ENCODE data around the gene ST3GAL2. TPM values are rescaled to one million over a fixed set of nuclear protein-coding genes. Genes with fewer than 3 reads are reported as not detected.
A peak's percentile ranks its signal among the peaks of the same experiment; 100 is the strongest.

ST3GAL2 gene
- total and polyA plus RNA-seq, 10 of the 15 experiments (the other 5 are each of a cell fraction or from before 2014, with no cell fraction given): 0.95 to 61.7 (median 25.9) TPM

DNA sequence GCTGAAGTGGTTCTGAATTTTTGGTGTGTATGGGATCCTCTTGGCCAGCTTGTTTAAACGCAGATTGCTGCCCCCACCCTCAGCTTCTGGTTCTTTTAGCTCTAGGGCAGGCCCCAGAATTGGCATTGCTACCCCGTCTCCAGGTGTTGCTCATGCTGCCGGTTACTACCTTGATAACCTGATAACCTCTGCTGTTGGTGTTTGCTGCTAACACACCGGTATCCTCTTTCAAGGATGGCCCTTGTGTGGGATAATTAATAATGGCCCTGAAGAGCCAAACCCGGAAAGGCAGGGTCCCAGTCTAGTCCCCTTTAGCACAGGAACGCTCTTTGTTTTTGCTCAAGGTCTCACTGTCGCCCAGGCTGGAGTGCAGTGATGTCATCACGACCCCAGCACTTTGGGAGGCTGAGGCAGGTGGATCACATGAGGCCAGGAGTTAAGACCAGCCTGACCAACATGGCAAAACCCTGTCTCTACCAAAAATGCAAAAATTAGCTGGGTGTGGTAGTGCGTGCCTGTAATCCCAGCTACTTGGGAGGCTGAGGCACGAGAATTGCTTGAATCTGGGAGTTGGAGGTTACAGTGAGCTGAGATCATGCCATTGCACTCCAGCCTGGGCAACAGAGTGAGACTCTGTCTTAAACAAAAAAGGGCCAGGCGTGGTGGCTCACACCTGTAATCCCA lies 1.3 kb upstream of the ST3GAL2 start (continued):
- TF ChIP-seq, protein P1, sequence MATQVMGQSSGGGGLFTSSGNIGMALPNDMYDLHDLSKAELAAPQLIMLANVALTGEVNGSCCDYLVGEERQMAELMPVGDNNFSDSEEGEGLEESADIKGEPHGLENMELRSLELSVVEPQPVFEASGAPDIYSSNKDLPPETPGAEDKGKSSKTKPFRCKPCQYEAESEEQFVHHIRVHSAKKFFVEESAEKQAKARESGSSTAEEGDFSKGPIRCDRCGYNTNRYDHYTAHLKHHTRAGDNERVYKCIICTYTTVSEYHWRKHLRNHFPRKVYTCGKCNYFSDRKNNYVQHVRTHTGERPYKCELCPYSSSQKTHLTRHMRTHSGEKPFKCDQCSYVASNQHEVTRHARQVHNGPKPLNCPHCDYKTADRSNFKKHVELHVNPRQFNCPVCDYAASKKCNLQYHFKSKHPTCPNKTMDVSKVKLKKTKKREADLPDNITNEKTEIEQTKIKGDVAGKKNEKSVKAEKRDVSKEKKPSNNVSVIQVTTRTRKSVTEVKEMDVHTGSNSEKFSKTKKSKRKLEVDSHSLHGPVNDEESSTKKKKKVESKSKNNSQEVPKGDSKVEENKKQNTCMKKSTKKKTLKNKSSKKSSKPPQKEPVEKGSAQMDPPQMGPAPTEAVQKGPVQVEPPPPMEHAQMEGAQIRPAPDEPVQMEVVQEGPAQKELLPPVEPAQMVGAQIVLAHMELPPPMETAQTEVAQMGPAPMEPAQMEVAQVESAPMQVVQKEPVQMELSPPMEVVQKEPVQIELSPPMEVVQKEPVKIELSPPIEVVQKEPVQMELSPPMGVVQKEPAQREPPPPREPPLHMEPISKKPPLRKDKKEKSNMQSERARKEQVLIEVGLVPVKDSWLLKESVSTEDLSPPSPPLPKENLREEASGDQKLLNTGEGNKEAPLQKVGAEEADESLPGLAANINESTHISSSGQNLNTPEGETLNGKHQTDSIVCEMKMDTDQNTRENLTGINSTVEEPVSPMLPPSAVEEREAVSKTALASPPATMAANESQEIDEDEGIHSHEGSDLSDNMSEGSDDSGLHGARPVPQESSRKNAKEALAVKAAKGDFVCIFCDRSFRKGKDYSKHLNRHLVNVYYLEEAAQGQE (IDR thresholded peaks at IDR 0.05; ENCODE audit: low read depth, low read length): no peak
- no peak for TF ChIP-seq MYC (IDR thresholded peaks at IDR 0.05; ENCODE audit: insufficient read depth, insufficient read length, insufficient replicate concordance, low read length, severe bottlenecking)

DNA sequence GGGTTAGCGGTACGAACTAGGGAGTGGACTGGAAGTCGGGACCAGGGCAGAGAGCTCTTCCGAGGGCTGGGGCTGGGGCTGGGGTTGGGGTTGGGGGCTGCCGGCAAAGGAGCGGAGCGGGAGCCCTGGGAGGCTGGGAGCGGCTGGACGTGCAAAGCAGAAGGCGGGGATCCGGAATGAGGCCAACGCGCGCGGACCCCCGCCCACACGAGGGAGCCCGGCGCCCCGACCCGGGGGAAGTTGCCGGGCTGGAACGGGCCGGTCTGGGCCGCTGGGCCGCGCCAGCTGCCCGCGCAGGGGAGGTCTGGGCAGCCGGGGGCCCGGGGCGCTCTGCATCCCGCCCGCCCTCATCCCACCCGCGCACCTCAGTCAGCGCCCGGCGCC lies 323 bp downstream of the ST3GAL2 start:
- H3K36me3 ChIP-seq (ENCODE audit: control insufficient read depth in 2 of 2, insufficient read depth in 2 of 2, low read length in 1 of 2): peaks cover 0 to 4% of the 10 kb centered on the region in 2 experiments; a peak in 1 of 4 replicates
- H3K9me3 ChIP-seq (replicated peaks; ENCODE audit: control insufficient read depth, insufficient read depth, low read length): no peaks in the 10 kb centered on the region
- peak overlapping the region; percentile 88 for H3K4me3 ChIP-seq
- peaks cover 50% of the 10 kb centered on the region for H3K79me2 ChIP-seq (ENCODE audit: control insufficient read depth, insufficient read depth, low read length)
- in situ Hi-C loops (cut with MboI) (no loop called here), intact Hi-C loops (cut with micrococcal nuclease; ENCODE audit: unreplicated experiment) (loop anchor here (2.0 to 10.0 kb wide), 4 partner anchors 38 to 874 kb away; partner anchors contain the start of genes COG4, NFAT5 and SF3B3)
- H3K4me1 ChIP-seq (ENCODE audit: control insufficient read depth, insufficient read depth, low read length): peaks cover 26% of the 10 kb centered on the region
- H3K27ac ChIP-seq (ENCODE audit: control insufficient read depth, insufficient read depth): peak overlapping the region; percentile 71
- FAIRE-seq: no peak
- WGBS (ENCODE audit: insufficient coverage, insufficient replicate concordance, low lambda C conversion rate, missing lambda C conversion rate): 0% methylated on average over 1 of the region's 39 CpGs
- no peaks in the 10 kb centered on the region for H4K20me1 ChIP-seq (ENCODE audit: control insufficient read depth, insufficient read depth)
- CTCF ChIA-PET: interaction anchor here (0.7 to 4.0 kb wide), 4 partner anchors 9 to 58 kb away, joined by 3 to 25 read pairs (median 3); partner anchors contain the start of gene FCSK
- no peak for DNase-seq (ENCODE audit: low read depth, low spot score)
- H2AFZ ChIP-seq (ENCODE audit: control insufficient read depth, low read depth, low read length): peak overlapping the region; percentile 15; the same call in 1 of the 2 replicates
- no peaks in the 10 kb centered on the region for H3K27me3 ChIP-seq (replicated peaks in 1 of 2; ENCODE audit: control insufficient read depth in 2 of 2, insufficient read depth in 2 of 2, low read length in 1 of 2)
- peak overlapping the region; percentile 78; the same call in 1 of the 2 replicates for H3K4me2 ChIP-seq (ENCODE audit: control insufficient read depth, insufficient read depth)
- ATAC-seq: no peak
- BruUV-seq (replicated peaks): no TSS peak
- RAD21 ChIA-PET (ENCODE audit: unreplicated experiment): interaction anchor here (1.0 to 2.8 kb wide), 15 partner anchors 9 to 92 kb away, joined by 3 to 30 read pairs (median 5); partner anchors contain the start of genes COG4, DDX19A, FCSK and SF3B3
- POLR2A ChIA-PET: interaction anchor here (0.8 to 4.3 kb wide), 13 partner anchors 8 to 87 kb away, joined by 3 to 30 read pairs (median 5); partner anchors contain the start of gene FCSK
- H3K9ac ChIP-seq (ENCODE audit: control insufficient read depth, insufficient read depth, low read length): peak overlapping the region; percentile 83
- SMC1A ChIA-PET (ENCODE audit: uncharacterized antibody, unreplicated experiment): interaction anchor here (0.9 to 5.0 kb wide), 14 partner anchors 9 to 87 kb away, joined by 3 to 36 read pairs (median 5); partner anchors contain the start of gene FCSK
- TF ChIP-seq PML (IDR thresholded peaks at IDR 0.05; ENCODE audit: low read length) (no peak), ETV6 (conservative IDR thresholded peaks at IDR 0.05 in 1 of 2, IDR thresholded peaks at IDR 0.05 in 1 of 2; ENCODE audit: borderline replicate concordance in 1 of 2, low read depth in 1 of 2) (no peak), ZNF217 (IDR thresholded peaks at IDR 0.05) (no peak), EGR1 (IDR thresholded peaks at IDR 0.05; ENCODE audit: borderline replicate concordance in 1 of 2, low read depth in 2 of 2, low read length in 2 of 2) (0 out of 3 replicates have a peak, but pooled peaks of 1 of the 2 experiments have one; percentile 8), RUNX3 (IDR thresholded peaks at IDR 0.05; ENCODE audit: low read length) (no peak), MXI1 (IDR thresholded peaks at IDR 0.05; ENCODE audit: low read depth, low read length) (no peak)
- TF ChIP-seq, protein P2, sequence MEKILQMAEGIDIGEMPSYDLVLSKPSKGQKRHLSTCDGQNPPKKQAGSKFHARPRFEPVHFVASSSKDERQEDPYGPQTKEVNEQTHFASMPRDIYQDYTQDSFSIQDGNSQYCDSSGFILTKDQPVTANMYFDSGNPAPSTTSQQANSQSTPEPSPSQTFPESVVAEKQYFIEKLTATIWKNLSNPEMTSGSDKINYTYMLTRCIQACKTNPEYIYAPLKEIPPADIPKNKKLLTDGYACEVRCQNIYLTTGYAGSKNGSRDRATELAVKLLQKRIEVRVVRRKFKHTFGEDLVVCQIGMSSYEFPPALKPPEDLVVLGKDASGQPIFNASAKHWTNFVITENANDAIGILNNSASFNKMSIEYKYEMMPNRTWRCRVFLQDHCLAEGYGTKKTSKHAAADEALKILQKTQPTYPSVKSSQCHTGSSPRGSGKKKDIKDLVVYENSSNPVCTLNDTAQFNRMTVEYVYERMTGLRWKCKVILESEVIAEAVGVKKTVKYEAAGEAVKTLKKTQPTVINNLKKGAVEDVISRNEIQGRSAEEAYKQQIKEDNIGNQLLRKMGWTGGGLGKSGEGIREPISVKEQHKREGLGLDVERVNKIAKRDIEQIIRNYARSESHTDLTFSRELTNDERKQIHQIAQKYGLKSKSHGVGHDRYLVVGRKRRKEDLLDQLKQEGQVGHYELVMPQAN (conservative IDR thresholded peaks at IDR 0.05): peak; percentile 60; the same call in 1 of the 2 replicates
- TF ChIP-seq, protein P3, sequence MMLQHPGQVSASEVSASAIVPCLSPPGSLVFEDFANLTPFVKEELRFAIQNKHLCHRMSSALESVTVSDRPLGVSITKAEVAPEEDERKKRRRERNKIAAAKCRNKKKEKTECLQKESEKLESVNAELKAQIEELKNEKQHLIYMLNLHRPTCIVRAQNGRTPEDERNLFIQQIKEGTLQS (IDR thresholded peaks at IDR 0.05; ENCODE audit: borderline replicate concordance, extremely low read depth, low read depth, low read length): no peak
- TF ChIP-seq, protein P4, sequence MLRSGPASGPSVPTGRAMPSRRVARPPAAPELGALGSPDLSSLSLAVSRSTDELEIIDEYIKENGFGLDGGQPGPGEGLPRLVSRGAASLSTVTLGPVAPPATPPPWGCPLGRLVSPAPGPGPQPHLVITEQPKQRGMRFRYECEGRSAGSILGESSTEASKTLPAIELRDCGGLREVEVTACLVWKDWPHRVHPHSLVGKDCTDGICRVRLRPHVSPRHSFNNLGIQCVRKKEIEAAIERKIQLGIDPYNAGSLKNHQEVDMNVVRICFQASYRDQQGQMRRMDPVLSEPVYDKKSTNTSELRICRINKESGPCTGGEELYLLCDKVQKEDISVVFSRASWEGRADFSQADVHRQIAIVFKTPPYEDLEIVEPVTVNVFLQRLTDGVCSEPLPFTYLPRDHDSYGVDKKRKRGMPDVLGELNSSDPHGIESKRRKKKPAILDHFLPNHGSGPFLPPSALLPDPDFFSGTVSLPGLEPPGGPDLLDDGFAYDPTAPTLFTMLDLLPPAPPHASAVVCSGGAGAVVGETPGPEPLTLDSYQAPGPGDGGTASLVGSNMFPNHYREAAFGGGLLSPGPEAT (IDR thresholded peaks at IDR 0.05; ENCODE audit: low read depth): no peak

All from GM12878 (cell line).